ENCODE measurements around the gene CLDN5.

Gene CLDN5, protein sequence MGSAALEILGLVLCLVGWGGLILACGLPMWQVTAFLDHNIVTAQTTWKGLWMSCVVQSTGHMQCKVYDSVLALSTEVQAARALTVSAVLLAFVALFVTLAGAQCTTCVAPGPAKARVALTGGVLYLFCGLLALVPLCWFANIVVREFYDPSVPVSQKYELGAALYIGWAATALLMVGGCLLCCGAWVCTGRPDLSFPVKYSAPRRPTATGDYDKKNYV
- long read RNA-seq = 0 reads

DNA sequence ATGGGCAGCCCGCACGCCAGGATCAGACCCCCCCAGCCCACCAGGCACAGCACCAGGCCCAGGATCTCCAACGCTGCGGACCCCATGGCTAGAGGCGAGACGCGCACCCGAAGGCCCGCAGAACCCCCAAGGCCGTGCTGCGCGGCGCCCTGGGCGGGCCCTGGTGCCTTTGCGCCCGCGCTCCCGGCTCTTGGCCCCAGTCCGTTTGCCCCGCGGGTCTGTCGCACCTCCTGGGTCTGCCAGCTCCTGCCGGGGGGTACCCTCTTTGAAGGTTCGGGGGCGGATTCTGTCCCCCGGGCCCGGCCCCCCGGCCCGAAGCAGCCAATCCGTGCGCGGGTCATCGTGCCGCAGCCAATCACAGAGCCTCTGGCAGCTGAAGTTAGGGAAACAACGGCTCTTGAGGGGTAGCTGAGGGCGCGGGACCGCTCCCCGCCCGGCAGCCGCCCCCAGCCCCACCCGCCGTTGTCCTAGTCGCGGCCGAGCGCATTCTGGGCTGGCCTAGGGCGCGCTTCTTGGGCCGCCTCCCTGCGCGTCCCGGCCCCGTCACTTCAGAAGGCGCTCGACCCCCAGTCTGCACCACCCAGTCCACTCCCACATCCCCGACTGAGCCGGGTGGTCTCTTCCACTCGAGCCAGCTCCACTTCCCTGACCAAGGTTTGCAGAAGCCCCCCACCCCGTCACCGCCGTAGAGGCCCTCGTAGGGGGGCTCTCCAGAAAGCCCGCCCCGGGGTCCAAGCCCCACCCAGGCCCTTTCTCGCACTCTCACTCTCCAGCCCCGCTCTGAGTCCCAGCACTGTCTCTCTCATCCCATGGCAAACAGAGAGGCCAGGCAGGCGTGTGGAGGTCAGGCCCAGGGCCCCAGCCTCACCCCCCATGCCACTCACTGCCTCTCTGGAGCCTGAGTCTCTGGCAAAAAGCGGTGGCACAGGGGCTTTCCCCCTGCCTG, at the start of gene CLDN5:
Gene CLDN5 (minus strand): TSS at position 241 of the 946 bp plus-strand sequence. CDS start 155 bp downstream, at position 86.
- TF ChIP-seq GABPA (IDR thresholded peaks at IDR 0.05; ENCODE audit: low read depth) = no peak
- DNase-seq (ENCODE audit: low read depth in 1 of 2, low spot score in 1 of 2) = peak in 1 of 2 experiments; percentile 37
- Histone ChIP-seq H3K27ac (replicated peaks) (no peak within 1 kb of the TSS), H3K4me3 (replicated peaks; ENCODE audit: insufficient read depth, low read length) (peak within 1 kb of the TSS; percentile 42), H3K27me3 (ENCODE audit: insufficient read depth, poor library complexity, severe bottlenecking) (peaks cover 28% of the 10 kb centered on the region)

DNA sequence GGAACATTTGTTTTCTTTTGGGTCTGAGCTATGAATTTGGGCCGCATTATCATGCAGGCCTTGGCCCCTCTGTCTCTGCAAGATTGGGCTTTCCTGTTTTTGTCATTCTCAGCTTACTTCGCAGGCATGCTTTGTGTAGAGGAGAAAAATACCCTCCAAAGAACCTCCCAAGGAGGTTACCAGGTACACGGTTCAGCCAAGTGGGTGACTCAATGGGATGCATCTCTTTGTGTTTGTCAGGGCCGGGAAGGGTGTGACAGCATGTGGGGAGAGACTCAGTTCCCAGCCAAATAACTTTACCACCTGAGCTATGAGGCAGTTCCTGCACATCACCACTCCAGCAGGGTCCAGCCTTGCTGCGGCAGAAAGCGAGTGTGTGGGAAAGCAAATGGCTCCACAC, 47.8 kb upstream of the CLDN5 start:
- TF ChIP-seq GABPA (IDR thresholded peaks at IDR 0.05; ENCODE audit: low read depth) (no peak), POLR2AphosphoS5 (IDR thresholded peaks at IDR 0.05; ENCODE audit: low read depth) (no peak), SPI1 (IDR thresholded peaks at IDR 0.05; ENCODE audit: borderline replicate concordance, low read depth) (no peak)
- TF ChIP-seq, protein P1, sequence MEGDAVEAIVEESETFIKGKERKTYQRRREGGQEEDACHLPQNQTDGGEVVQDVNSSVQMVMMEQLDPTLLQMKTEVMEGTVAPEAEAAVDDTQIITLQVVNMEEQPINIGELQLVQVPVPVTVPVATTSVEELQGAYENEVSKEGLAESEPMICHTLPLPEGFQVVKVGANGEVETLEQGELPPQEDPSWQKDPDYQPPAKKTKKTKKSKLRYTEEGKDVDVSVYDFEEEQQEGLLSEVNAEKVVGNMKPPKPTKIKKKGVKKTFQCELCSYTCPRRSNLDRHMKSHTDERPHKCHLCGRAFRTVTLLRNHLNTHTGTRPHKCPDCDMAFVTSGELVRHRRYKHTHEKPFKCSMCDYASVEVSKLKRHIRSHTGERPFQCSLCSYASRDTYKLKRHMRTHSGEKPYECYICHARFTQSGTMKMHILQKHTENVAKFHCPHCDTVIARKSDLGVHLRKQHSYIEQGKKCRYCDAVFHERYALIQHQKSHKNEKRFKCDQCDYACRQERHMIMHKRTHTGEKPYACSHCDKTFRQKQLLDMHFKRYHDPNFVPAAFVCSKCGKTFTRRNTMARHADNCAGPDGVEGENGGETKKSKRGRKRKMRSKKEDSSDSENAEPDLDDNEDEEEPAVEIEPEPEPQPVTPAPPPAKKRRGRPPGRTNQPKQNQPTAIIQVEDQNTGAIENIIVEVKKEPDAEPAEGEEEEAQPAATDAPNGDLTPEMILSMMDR (IDR thresholded peaks at IDR 0.05; ENCODE audit: insufficient read depth, low read length) = no peak
- TF ChIP-seq, protein P2, sequence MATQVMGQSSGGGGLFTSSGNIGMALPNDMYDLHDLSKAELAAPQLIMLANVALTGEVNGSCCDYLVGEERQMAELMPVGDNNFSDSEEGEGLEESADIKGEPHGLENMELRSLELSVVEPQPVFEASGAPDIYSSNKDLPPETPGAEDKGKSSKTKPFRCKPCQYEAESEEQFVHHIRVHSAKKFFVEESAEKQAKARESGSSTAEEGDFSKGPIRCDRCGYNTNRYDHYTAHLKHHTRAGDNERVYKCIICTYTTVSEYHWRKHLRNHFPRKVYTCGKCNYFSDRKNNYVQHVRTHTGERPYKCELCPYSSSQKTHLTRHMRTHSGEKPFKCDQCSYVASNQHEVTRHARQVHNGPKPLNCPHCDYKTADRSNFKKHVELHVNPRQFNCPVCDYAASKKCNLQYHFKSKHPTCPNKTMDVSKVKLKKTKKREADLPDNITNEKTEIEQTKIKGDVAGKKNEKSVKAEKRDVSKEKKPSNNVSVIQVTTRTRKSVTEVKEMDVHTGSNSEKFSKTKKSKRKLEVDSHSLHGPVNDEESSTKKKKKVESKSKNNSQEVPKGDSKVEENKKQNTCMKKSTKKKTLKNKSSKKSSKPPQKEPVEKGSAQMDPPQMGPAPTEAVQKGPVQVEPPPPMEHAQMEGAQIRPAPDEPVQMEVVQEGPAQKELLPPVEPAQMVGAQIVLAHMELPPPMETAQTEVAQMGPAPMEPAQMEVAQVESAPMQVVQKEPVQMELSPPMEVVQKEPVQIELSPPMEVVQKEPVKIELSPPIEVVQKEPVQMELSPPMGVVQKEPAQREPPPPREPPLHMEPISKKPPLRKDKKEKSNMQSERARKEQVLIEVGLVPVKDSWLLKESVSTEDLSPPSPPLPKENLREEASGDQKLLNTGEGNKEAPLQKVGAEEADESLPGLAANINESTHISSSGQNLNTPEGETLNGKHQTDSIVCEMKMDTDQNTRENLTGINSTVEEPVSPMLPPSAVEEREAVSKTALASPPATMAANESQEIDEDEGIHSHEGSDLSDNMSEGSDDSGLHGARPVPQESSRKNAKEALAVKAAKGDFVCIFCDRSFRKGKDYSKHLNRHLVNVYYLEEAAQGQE (IDR thresholded peaks at IDR 0.05; ENCODE audit: insufficient replicate concordance, low read depth) = no peak
- Histone ChIP-seq H3K27ac (replicated peaks) (no peak overlapping the region), H3K4me3 (replicated peaks; ENCODE audit: insufficient read depth, low read length) (no peak overlapping the region), H3K27me3 (ENCODE audit: insufficient read depth, poor library complexity, severe bottlenecking) (no peaks in the 10 kb centered on the region)
- no peak for DNase-seq (ENCODE audit: low read depth in 1 of 2, low spot score in 1 of 2)

DNA sequence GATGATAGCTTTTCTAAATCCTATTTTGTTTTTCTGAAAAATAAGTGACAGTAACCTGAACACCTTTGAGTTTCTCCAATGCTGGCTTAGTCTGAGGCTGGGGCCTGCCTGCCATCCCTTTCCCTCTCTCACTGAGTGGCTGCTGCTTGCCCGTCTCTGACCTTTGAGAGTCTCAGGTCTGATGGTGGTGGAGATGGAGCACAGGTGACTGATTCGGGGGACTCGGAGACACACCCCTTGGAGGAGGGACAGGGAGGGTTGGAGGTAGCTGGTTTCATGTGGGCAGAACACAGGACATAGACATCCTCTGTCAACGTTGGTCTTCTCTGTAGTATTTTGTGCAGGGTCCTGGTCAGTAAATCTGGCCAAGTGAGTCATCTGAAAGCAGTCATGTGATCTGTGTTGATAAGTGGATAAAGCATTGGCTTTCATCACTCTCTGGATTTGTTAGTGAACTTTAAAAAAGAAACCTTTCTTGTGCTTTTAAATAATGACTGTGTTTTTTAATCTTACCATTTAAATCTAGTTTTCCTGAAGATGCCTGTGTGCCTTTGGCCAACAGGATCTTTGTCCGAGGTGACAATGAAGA, 47.1 kb upstream of the CLDN5 start:
- no peaks in the 10 kb centered on the region for H3K27me3 ChIP-seq (ENCODE audit: insufficient read depth, poor library complexity, severe bottlenecking)
- DNase-seq (ENCODE audit: low read depth in 1 of 2, low spot score in 1 of 2) = no peak
- TF ChIP-seq, protein P2 (IDR thresholded peaks at IDR 0.05; ENCODE audit: insufficient replicate concordance, low read depth) = no peak
- TF ChIP-seq SPI1 (IDR thresholded peaks at IDR 0.05; ENCODE audit: borderline replicate concordance, low read depth) (no peak), GABPA (IDR thresholded peaks at IDR 0.05; ENCODE audit: low read depth) (no peak), POLR2AphosphoS5 (IDR thresholded peaks at IDR 0.05; ENCODE audit: low read depth) (no peak)
- TF ChIP-seq, protein P1 (IDR thresholded peaks at IDR 0.05; ENCODE audit: insufficient read depth, low read length) = no peak

DNA sequence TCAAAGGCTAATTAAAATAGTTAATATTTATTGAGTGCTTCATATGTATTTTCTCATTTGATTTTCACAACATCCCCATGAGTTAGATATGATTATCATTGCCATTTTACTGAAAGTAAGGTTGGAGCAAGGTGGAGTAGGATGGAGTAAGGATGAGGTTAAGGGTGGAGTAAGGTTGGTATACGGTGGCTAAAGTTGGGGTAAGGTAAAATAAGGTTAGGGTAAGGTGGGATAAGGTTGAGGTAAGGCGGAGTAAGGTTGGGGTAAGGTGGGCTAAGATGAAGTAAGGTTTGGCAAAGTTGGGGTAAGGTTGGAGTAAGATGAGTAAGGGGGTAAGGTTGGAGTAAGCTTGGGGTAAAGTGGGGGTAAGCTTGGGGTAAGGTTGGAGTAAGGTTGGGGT, 45.8 kb upstream of the CLDN5 start:
- TF ChIP-seq GABPA (IDR thresholded peaks at IDR 0.05; ENCODE audit: low read depth) (no peak), POLR2AphosphoS5 (IDR thresholded peaks at IDR 0.05; ENCODE audit: low read depth) (no peak), SPI1 (IDR thresholded peaks at IDR 0.05; ENCODE audit: borderline replicate concordance, low read depth) (no peak)
- TF ChIP-seq, protein P1 (IDR thresholded peaks at IDR 0.05; ENCODE audit: insufficient read depth, low read length) = no peak
- TF ChIP-seq, protein P2 (IDR thresholded peaks at IDR 0.05; ENCODE audit: insufficient replicate concordance, low read depth) = no peak
- Histone ChIP-seq H3K4me3 (replicated peaks; ENCODE audit: insufficient read depth, low read length) (no peak overlapping the region), H3K27ac (replicated peaks) (no peak overlapping the region), H3K27me3 (ENCODE audit: insufficient read depth, poor library complexity, severe bottlenecking) (no peaks in the 10 kb centered on the region)
- DNase-seq (ENCODE audit: low read depth in 1 of 2, low spot score in 1 of 2) = no peak

More for the DNA sequence above, 47.1 kb upstream of the CLDN5 start:
- H3K27ac ChIP-seq (replicated peaks) = no peak overlapping the region
- H3K4me3 ChIP-seq (replicated peaks; ENCODE audit: insufficient read depth, low read length) = no peak overlapping the region
